Measurements from ENCODE around the gene GARNL3. TPM values are rescaled to one million over a fixed set of nuclear protein-coding genes. Genes with fewer than 3 reads are reported as not detected.

The GARNL3 gene
- total RNA-seq, 2 experiments from 2014 or later, result 0.63 to 1.8 TPM

DNA sequence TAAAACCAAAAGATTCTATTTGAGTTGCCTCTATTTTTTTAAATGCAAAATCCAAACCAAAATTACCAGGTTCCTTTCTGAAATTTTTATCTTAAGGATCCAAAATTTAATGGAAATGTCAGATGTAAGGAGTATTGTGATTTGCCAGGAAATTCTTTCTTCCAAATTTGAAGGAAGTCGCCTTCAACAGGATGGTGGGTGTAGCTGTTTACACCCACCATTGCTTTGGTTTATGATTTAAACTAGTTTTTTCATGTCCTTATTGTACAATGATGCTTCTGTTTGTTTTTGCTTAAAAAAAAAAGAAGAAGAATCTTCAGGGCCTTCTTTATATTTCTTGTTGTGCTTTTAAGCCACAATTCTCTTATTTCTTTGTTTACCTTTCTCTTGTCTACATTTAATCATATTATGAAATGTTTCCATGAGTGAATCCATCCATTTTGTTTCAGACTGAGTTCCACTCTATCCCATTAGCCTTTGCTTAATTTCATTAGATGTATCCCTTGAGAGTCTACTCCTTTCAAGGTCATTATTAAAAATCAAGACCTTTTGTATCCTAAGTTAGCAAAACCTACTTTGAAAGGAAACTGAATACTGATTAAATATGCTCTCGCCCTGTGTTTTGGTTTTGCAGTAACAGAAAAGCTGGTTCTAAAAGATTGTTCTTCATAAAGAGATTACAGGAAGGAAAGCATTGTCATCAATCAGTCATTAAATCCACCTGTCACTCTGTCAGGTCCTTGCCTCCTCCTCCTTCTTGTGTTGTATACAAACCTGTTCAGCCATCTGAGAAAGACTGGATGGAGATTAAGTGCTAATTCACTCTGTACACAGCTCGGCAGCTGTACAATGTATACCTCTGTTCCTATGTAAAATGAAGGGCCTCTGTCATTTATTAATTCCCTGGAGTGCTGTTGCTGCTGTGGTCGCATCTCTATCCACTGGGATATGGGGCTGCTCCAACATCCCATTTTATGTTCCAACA, 86.9 kb downstream of the GARNL3 start:
- no peak overlapping the region for H3K4me3 ChIP-seq (ENCODE audit: low read length)
- no peak for TF ChIP-seq CTCF (IDR thresholded peaks at IDR 0.05)
- H3K27me3 ChIP-seq (ENCODE audit: control insufficient read depth in 1 of 2, insufficient read depth in 2 of 2, low read length in 2 of 2), result peaks cover 4 to 20% of the 10 kb centered on the region in 2 experiments
- no peak overlapping the region for H3K27ac ChIP-seq (ENCODE audit: low read depth in 1 of 2, low read length in 2 of 2)
- Mint-ChIP-seq H3K4me3 (no peak overlapping the region), H3K27me3 (peaks cover 77% of the 10 kb centered on the region), H3K9me3 (no peaks in the 10 kb centered on the region), H3K4me1 (ENCODE audit: low read depth) (no peaks in the 10 kb centered on the region), H3K36me3 (ENCODE audit: low read depth) (no peaks in the 10 kb centered on the region), H3K27ac (no peak overlapping the region)
- ChIA-PET CTCF (no interaction called here), POLR2A (interaction anchor here (0.7 kb wide), 1 partner anchor 1638 kb away, joined by 5 read pairs; no protein-coding TSS in a partner anchor)
- intact Hi-C loops (cut with DNase I, micrococcal nuclease), result no loop called here
- DNase-seq, result no peak
- no peaks in the 10 kb centered on the region for H3K4me1 ChIP-seq (ENCODE audit: insufficient read depth, low read length)
- no peaks in the 10 kb centered on the region for H3K9me3 ChIP-seq (ENCODE audit: control insufficient read depth in 1 of 2, insufficient read depth in 1 of 2, low read length in 2 of 2)
- no peaks in the 10 kb centered on the region for H3K36me3 ChIP-seq (ENCODE audit: insufficient read depth, low read length)
- no peak for ATAC-seq (ENCODE audit: poor library complexity)

- H3K4me1 ChIP-seq (ENCODE audit: insufficient read depth, low read length), result no peaks in the 10 kb centered on the region
- no peak overlapping the region for H3K4me3 ChIP-seq (ENCODE audit: low read length)
- H3K27ac ChIP-seq (ENCODE audit: low read depth in 1 of 2, low read length in 2 of 2), result no peak overlapping the region
- Mint-ChIP-seq H3K36me3 (ENCODE audit: low read depth) (no peaks in the 10 kb centered on the region), H3K27me3 (peaks cover 75% of the 10 kb centered on the region), H3K4me1 (ENCODE audit: low read depth) (no peaks in the 10 kb centered on the region), H3K4me3 (no peak overlapping the region), H3K27ac (no peak overlapping the region), H3K9me3 (no peaks in the 10 kb centered on the region)
- DNase-seq, result no peak
- ATAC-seq (ENCODE audit: poor library complexity), result no peak
- ChIA-PET CTCF (no interaction called here), POLR2A (no interaction called here)
- TF ChIP-seq CTCF (IDR thresholded peaks at IDR 0.05), result no peak
- no peaks in the 10 kb centered on the region for H3K9me3 ChIP-seq (ENCODE audit: control insufficient read depth in 1 of 2, insufficient read depth in 1 of 2, low read length in 2 of 2)
- H3K36me3 ChIP-seq (ENCODE audit: insufficient read depth, low read length), result no peaks in the 10 kb centered on the region
- peaks cover 3 to 20% of the 10 kb centered on the region in 2 experiments for H3K27me3 ChIP-seq (ENCODE audit: control insufficient read depth in 1 of 2, insufficient read depth in 2 of 2, low read length in 2 of 2)
- intact Hi-C loops (cut with DNase I, micrococcal nuclease), result no loop called here
These were observed 89.3 kb downstream of the GARNL3 start for GRCh38 chr9:127353882-127354281.

- POLR2A ChIA-PET, result interaction anchor here (0.6 kb wide), 1 partner anchor 17 kb away, joined by 3 read pairs; no protein-coding TSS in a partner anchor
- TF ChIP-seq CTCF (IDR thresholded peaks at IDR 0.05), result no peak
- Histone ChIP-seq H3K9me3 (ENCODE audit: control insufficient read depth in 1 of 2, insufficient read depth in 1 of 2, low read length in 2 of 2) (no peaks in the 10 kb centered on the region), H3K27me3 (ENCODE audit: control insufficient read depth in 1 of 2, insufficient read depth in 2 of 2, low read length in 2 of 2) (peaks cover 6 to 23% of the 10 kb centered on the region in 2 experiments), H3K4me1 (ENCODE audit: insufficient read depth, low read length) (no peaks in the 10 kb centered on the region), H3K4me3 (ENCODE audit: low read length) (no peak overlapping the region), H3K36me3 (ENCODE audit: insufficient read depth, low read length) (no peaks in the 10 kb centered on the region), H3K27ac (ENCODE audit: low read depth in 1 of 2, low read length in 2 of 2) (no peak overlapping the region)
- Mint-ChIP-seq H3K4me3 (no peak overlapping the region), H3K9me3 (no peaks in the 10 kb centered on the region), H3K27ac (no peak overlapping the region), H3K4me1 (ENCODE audit: low read depth) (no peaks in the 10 kb centered on the region), H3K27me3 (peaks cover 69% of the 10 kb centered on the region), H3K36me3 (ENCODE audit: low read depth) (no peaks in the 10 kb centered on the region)
- CTCF ChIA-PET, result no interaction called here
- no peak for ATAC-seq (ENCODE audit: poor library complexity)
- intact Hi-C loops (cut with DNase I, micrococcal nuclease), result no loop called here
- no peak for DNase-seq
These were observed 92.3 kb downstream of the GARNL3 start for GRCh38 chr9:127356906-127357305.

Data from CD4-positive, alpha-beta T cell (primary cell).